ENCODE data around the gene GMPR2.

GMPR2 gene

GRCh38 chr14:24267516-24267915 lies 34.8 kb downstream of the GMPR2 start:
- H3K79me1 ChIP-seq (ENCODE audit: low read length) = no peaks in the 10 kb centered on the region
- H3K4ac ChIP-seq (ENCODE audit: low read depth, low read length) = no peak overlapping the region
- H3K18ac ChIP-seq (ENCODE audit: low read length) = no peak overlapping the region
- no peaks in the 10 kb centered on the region for H3K27me3 ChIP-seq (ENCODE audit: insufficient read depth, low read length, poor library complexity)
- no peak overlapping the region for H3K4me2 ChIP-seq (ENCODE audit: low read length)
- H2BK5ac ChIP-seq (ENCODE audit: low read length) = no peak overlapping the region
- H3K9ac ChIP-seq (ENCODE audit: low read length) = no peak overlapping the region
- no peak overlapping the region for H2BK120ac ChIP-seq (ENCODE audit: low read depth, low read length)
- no peak overlapping the region for H4K5ac ChIP-seq (ENCODE audit: low read length)
- H2BK15ac ChIP-seq (replicated peaks; ENCODE audit: low read depth) = no peak overlapping the region
- no peak overlapping the region for H3K27ac ChIP-seq (ENCODE audit: low read depth, low read length)
- H2AK5ac ChIP-seq (ENCODE audit: low read length) = no peak overlapping the region
- H3K4me3 ChIP-seq (ENCODE audit: low read length) = no peak overlapping the region
- no peaks in the 10 kb centered on the region for H3K79me2 ChIP-seq (ENCODE audit: control insufficient read depth, insufficient read depth, low read length)
- no peak overlapping the region for H3K23ac ChIP-seq (ENCODE audit: low read length)
- H3K56ac ChIP-seq (ENCODE audit: low read length) = no peak overlapping the region
- H3K36me3 ChIP-seq (ENCODE audit: control insufficient read depth, insufficient read depth, low read length) = no peaks in the 10 kb centered on the region
- no peaks in the 10 kb centered on the region for H3K4me1 ChIP-seq (ENCODE audit: control insufficient read depth, low read depth, low read length)
- WGBS (ENCODE audit: extremely low coverage, insufficient coverage, low lambda C conversion rate) = no CpG with 5 or more reads among the region's 9 CpGs
- no peak for DNase-seq
- no peak overlapping the region for H4K8ac ChIP-seq (ENCODE audit: low read depth, low read length)

DNA sequence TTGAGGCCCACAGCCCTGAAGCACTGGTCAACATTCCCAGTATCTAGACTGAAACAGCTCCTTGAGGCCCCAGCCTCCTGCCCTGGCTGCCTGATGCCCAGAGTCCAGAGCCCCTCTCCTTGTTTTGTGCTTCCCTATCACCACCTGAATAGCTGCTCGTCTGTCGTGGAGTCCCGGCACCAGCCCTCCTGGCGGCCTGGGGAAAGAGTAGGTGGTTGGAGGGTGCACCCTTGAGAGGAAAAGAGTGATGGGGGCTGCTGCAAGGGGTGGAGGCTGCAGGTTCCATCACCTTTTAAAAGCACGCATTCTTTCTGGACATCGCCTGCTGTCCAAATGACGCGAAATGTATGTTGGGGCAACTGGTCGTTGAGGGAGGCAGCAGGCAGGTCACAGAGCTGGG lies 35.5 kb downstream of the GMPR2 start:
- Histone ChIP-seq H2AK5ac (ENCODE audit: low read length) (no peak overlapping the region), H3K4me1 (ENCODE audit: control insufficient read depth, low read depth, low read length) (no peaks in the 10 kb centered on the region), H4K5ac (ENCODE audit: low read length) (no peak overlapping the region), H2BK120ac (ENCODE audit: low read depth, low read length) (no peak overlapping the region), H2BK5ac (ENCODE audit: low read length) (no peak overlapping the region), H3K23ac (ENCODE audit: low read length) (no peak overlapping the region), H3K56ac (ENCODE audit: low read length) (no peak overlapping the region), H3K79me2 (ENCODE audit: control insufficient read depth, insufficient read depth, low read length) (no peaks in the 10 kb centered on the region), H3K79me1 (ENCODE audit: low read length) (no peaks in the 10 kb centered on the region), H3K18ac (ENCODE audit: low read length) (no peak overlapping the region), H3K36me3 (ENCODE audit: control insufficient read depth, insufficient read depth, low read length) (no peaks in the 10 kb centered on the region), H3K27ac (ENCODE audit: low read depth, low read length) (no peak overlapping the region), H3K4me3 (ENCODE audit: low read length) (no peak overlapping the region), H3K4me2 (ENCODE audit: low read length) (no peak overlapping the region), H3K27me3 (ENCODE audit: insufficient read depth, low read length, poor library complexity) (no peaks in the 10 kb centered on the region), H2BK15ac (replicated peaks; ENCODE audit: low read depth) (no peak overlapping the region), H4K8ac (ENCODE audit: low read depth, low read length) (no peak overlapping the region), H3K4ac (ENCODE audit: low read depth, low read length) (no peak overlapping the region), H3K9ac (ENCODE audit: low read length) (no peak overlapping the region)
- no peak for DNase-seq
- no CpG with 5 or more reads among the region's 9 CpGs for WGBS (ENCODE audit: extremely low coverage, insufficient coverage, low lambda C conversion rate)

DNA sequence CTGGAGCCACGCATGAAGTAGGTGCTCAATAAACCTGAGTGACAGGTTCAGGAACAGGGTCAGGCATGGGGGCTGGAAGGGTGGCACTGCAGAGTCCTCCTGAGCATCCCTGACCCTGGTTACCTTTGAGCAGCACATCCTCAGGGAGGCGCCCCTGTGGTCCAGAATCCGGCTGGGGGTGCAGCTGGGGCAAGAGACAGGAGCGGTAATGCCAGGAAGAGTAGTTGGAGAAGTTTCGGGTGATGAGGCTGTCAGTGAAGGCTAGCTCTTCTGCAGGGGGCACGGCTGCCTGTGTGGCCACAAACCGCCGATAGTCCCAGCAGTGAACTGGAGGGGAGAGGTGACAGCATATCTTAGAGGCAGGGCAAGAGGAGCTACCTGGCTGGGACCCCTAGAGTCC lies 36.6 kb downstream of the GMPR2 start:
- no peak for DNase-seq
- H3K18ac ChIP-seq (ENCODE audit: low read length) = no peak overlapping the region
- no peak overlapping the region for H3K27ac ChIP-seq (ENCODE audit: low read depth, low read length)
- no peak overlapping the region for H4K8ac ChIP-seq (ENCODE audit: low read depth, low read length)
- H2BK15ac ChIP-seq (replicated peaks; ENCODE audit: low read depth) = no peak overlapping the region
- no peaks in the 10 kb centered on the region for H3K36me3 ChIP-seq (ENCODE audit: control insufficient read depth, insufficient read depth, low read length)
- no CpG with 5 or more reads among the region's 8 CpGs for WGBS (ENCODE audit: extremely low coverage, insufficient coverage, low lambda C conversion rate)
- no peak overlapping the region for H2AK5ac ChIP-seq (ENCODE audit: low read length)
- H3K27me3 ChIP-seq (ENCODE audit: insufficient read depth, low read length, poor library complexity) = no peaks in the 10 kb centered on the region
- no peak overlapping the region for H3K4me3 ChIP-seq (ENCODE audit: low read length)
- no peak overlapping the region for H3K56ac ChIP-seq (ENCODE audit: low read length)
- no peaks in the 10 kb centered on the region for H3K79me2 ChIP-seq (ENCODE audit: control insufficient read depth, insufficient read depth, low read length)
- H3K4ac ChIP-seq (ENCODE audit: low read depth, low read length) = no peak overlapping the region
- no peak overlapping the region for H4K5ac ChIP-seq (ENCODE audit: low read length)
- H3K4me1 ChIP-seq (ENCODE audit: control insufficient read depth, low read depth, low read length) = no peaks in the 10 kb centered on the region
- no peak overlapping the region for H3K23ac ChIP-seq (ENCODE audit: low read length)
- no peak overlapping the region for H2BK120ac ChIP-seq (ENCODE audit: low read depth, low read length)
- H2BK5ac ChIP-seq (ENCODE audit: low read length) = no peak overlapping the region
- H3K4me2 ChIP-seq (ENCODE audit: low read length) = no peak overlapping the region
- no peaks in the 10 kb centered on the region for H3K79me1 ChIP-seq (ENCODE audit: low read length)
- no peak overlapping the region for H3K9ac ChIP-seq (ENCODE audit: low read length)

- Histone ChIP-seq H3K79me1 (ENCODE audit: low read length) (no peaks in the 10 kb centered on the region), H4K5ac (ENCODE audit: low read length) (no peak overlapping the region), H3K4me2 (ENCODE audit: low read length) (no peak overlapping the region), H3K23ac (ENCODE audit: low read length) (no peak overlapping the region), H3K56ac (ENCODE audit: low read length) (no peak overlapping the region), H3K27ac (ENCODE audit: low read depth, low read length) (no peak overlapping the region), H4K8ac (ENCODE audit: low read depth, low read length) (no peak overlapping the region), H2AK5ac (ENCODE audit: low read length) (no peak overlapping the region), H3K4me3 (ENCODE audit: low read length) (no peak overlapping the region), H2BK5ac (ENCODE audit: low read length) (no peak overlapping the region), H3K18ac (ENCODE audit: low read length) (no peak overlapping the region), H3K4ac (ENCODE audit: low read depth, low read length) (no peak overlapping the region), H3K9ac (ENCODE audit: low read length) (no peak overlapping the region), H2BK15ac (replicated peaks; ENCODE audit: low read depth) (no peak overlapping the region), H3K27me3 (ENCODE audit: insufficient read depth, low read length, poor library complexity) (no peaks in the 10 kb centered on the region), H2BK120ac (ENCODE audit: low read depth, low read length) (no peak overlapping the region), H3K36me3 (ENCODE audit: control insufficient read depth, insufficient read depth, low read length) (no peaks in the 10 kb centered on the region), H3K79me2 (ENCODE audit: control insufficient read depth, insufficient read depth, low read length) (no peaks in the 10 kb centered on the region), H3K4me1 (ENCODE audit: control insufficient read depth, low read depth, low read length) (no peaks in the 10 kb centered on the region)
- WGBS (ENCODE audit: extremely low coverage, insufficient coverage, low lambda C conversion rate) = no CpG with 5 or more reads among the region's 14 CpGs
- DNase-seq = no peak
Measured at GRCh38 chr14:24269910-24270536, 37.3 kb downstream of the GMPR2 start.

GRCh38 chr14:24270537-24271133 lies 37.9 kb downstream of the GMPR2 start:
- H4K8ac ChIP-seq (ENCODE audit: low read depth, low read length) = peak overlapping the region; percentile 29
- H3K79me1 ChIP-seq (ENCODE audit: low read length) = no peaks in the 10 kb centered on the region
- H3K27ac ChIP-seq (ENCODE audit: low read depth, low read length) = no peak overlapping the region
- no peak overlapping the region for H2AK5ac ChIP-seq (ENCODE audit: low read length)
- no peak for DNase-seq
- no peaks in the 10 kb centered on the region for H3K27me3 ChIP-seq (ENCODE audit: insufficient read depth, low read length, poor library complexity)
- no peaks in the 10 kb centered on the region for H3K79me2 ChIP-seq (ENCODE audit: control insufficient read depth, insufficient read depth, low read length)
- peak overlapping the region; percentile 23 for H3K4me3 ChIP-seq (ENCODE audit: low read length)
- H2BK120ac ChIP-seq (ENCODE audit: low read depth, low read length) = no peak overlapping the region
- H3K4me2 ChIP-seq (ENCODE audit: low read length) = peak overlapping the region; percentile 17
- no peaks in the 10 kb centered on the region for H3K4me1 ChIP-seq (ENCODE audit: control insufficient read depth, low read depth, low read length)
- peak overlapping the region; percentile 97 for H3K9ac ChIP-seq (ENCODE audit: low read length)
- H3K23ac ChIP-seq (ENCODE audit: low read length) = no peak overlapping the region
- WGBS (ENCODE audit: extremely low coverage, insufficient coverage, low lambda C conversion rate) = no CpG with 5 or more reads among the region's 13 CpGs
- no peak overlapping the region for H3K4ac ChIP-seq (ENCODE audit: low read depth, low read length)
- no peak overlapping the region for H2BK15ac ChIP-seq (replicated peaks; ENCODE audit: low read depth)
- peak overlapping the region; percentile 99 for H3K56ac ChIP-seq (ENCODE audit: low read length)
- no peak overlapping the region for H4K5ac ChIP-seq (ENCODE audit: low read length)
- H2BK5ac ChIP-seq (ENCODE audit: low read length) = no peak overlapping the region
- no peak overlapping the region for H3K18ac ChIP-seq (ENCODE audit: low read length)
- no peaks in the 10 kb centered on the region for H3K36me3 ChIP-seq (ENCODE audit: control insufficient read depth, insufficient read depth, low read length)
